Measurements from ENCODE around the gene ZNF561. TPM values are rescaled to one million over a fixed set of nuclear protein-coding genes. Genes with fewer than 3 reads are reported as not detected.

ZNF561 gene
- total and polyA plus RNA-seq, 10 of the 15 experiments (the other 5 are each of a cell fraction or from before 2014, with no cell fraction given), result 12.8 to 38.2 (median 22.2) TPM

DNA sequence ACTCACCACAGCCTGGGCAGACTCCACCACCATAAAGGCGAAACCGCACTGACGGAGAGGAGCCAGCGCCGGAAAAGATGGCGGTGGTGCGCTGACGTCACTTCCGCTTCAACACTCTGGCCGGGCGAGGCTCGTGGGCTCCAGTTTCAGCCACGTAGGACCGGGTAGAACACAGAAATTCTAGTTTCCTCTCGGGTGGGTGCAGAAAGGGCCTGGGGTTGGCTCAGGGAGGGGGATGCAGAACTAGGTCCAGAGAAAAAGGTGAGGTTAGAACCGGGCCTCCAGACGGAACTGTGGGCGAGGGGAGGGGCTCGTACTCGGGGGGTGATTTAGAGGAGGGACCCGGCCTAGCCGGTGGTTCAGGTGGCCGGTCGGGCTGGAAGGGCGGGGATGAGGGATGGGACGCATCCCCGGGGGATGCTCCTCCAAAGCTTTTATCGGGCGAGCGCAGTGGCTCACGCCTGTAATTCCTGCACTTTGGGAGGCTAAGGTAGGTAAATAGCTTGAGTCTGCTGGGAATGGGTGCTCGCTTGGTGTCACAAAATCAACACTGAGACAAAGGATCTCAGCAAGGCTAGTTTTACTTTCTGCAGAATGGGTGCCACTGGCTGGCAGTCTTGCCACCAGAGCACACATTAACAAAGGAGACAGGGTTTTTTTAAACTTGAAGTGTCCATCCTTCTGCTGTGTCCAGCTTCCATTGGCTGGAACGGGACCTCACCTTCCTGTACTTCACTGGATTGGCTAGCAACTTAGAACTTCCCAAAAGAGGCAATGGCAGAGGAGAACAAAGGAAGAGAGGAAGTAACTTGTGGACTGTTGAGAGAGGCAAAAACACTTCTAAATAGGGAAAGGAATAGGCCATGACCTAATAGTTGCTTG is at the start of gene ZNF561 (continued):
- TF ChIP-seq, protein P1, sequence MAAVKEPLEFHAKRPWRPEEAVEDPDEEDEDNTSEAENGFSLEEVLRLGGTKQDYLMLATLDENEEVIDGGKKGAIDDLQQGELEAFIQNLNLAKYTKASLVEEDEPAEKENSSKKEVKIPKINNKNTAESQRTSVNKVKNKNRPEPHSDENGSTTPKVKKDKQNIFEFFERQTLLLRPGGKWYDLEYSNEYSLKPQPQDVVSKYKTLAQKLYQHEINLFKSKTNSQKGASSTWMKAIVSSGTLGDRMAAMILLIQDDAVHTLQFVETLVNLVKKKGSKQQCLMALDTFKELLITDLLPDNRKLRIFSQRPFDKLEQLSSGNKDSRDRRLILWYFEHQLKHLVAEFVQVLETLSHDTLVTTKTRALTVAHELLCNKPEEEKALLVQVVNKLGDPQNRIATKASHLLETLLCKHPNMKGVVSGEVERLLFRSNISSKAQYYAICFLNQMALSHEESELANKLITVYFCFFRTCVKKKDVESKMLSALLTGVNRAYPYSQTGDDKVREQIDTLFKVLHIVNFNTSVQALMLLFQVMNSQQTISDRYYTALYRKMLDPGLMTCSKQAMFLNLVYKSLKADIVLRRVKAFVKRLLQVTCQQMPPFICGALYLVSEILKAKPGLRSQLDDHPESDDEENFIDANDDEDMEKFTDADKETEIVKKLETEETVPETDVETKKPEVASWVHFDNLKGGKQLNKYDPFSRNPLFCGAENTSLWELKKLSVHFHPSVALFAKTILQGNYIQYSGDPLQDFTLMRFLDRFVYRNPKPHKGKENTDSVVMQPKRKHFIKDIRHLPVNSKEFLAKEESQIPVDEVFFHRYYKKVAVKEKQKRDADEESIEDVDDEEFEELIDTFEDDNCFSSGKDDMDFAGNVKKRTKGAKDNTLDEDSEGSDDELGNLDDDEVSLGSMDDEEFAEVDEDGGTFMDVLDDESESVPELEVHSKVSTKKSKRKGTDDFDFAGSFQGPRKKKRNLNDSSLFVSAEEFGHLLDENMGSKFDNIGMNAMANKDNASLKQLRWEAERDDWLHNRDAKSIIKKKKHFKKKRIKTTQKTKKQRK (IDR thresholded peaks at IDR 0.05; ENCODE audit: low read depth, low read length), result no peak
- TF ChIP-seq, protein P2, sequence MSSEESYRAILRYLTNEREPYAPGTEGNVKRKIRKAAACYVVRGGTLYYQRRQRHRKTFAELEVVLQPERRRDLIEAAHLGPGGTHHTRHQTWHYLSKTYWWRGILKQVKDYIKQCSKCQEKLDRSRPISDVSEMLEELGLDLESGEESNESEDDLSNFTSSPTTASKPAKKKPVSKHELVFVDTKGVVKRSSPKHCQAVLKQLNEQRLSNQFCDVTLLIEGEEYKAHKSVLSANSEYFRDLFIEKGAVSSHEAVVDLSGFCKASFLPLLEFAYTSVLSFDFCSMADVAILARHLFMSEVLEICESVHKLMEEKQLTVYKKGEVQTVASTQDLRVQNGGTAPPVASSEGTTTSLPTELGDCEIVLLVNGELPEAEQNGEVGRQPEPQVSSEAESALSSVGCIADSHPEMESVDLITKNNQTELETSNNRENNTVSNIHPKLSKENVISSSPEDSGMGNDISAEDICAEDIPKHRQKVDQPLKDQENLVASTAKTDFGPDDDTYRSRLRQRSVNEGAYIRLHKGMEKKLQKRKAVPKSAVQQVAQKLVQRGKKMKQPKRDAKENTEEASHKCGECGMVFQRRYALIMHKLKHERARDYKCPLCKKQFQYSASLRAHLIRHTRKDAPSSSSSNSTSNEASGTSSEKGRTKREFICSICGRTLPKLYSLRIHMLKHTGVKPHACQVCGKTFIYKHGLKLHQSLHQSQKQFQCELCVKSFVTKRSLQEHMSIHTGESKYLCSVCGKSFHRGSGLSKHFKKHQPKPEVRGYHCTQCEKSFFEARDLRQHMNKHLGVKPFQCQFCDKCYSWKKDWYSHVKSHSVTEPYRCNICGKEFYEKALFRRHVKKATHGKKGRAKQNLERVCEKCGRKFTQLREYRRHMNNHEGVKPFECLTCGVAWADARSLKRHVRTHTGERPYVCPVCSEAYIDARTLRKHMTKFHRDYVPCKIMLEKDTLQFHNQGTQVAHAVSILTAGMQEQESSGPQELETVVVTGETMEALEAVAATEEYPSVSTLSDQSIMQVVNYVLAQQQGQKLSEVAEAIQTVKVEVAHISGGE (CRISPR knock-in tag; IDR thresholded peaks at IDR 0.05), result peak; percentile 91
- TF ChIP-seq IRF4 (IDR thresholded peaks at IDR 0.05; ENCODE audit: low read depth, low read length) (no peak), JUNB (IDR thresholded peaks at IDR 0.05) (peak; percentile 39; the same call in 1 of the 2 replicates), GATAD2B (conservative IDR thresholded peaks at IDR 0.05; ENCODE audit: low read depth) (0 out of 2 replicates have a peak, but pooled peaks have one; percentile 17), RFX5 (IDR thresholded peaks at IDR 0.05; ENCODE audit: low read depth, low read length) (0 out of 2 replicates have a peak, but pooled peaks have one; percentile 12), DPF2 (IDR thresholded peaks at IDR 0.05) (0 out of 2 replicates have a peak, but pooled peaks have one; percentile 27), BACH1 (IDR thresholded peaks at IDR 0.05; ENCODE audit: borderline replicate concordance) (no peak; the same call in 1 of the 2 replicates), SP1 (IDR thresholded peaks at IDR 0.05; ENCODE audit: low read depth, low read length) (peak; percentile 26), STAT3 (IDR thresholded peaks at IDR 0.05; ENCODE audit: low read depth, low read length) (0 out of 2 replicates have a peak, but pooled peaks have one; percentile 57), IKZF2 (IDR thresholded peaks at IDR 0.05) (peak; percentile 32 to 43; a peak in 1 of 4 replicates), KAT2A (conservative IDR thresholded peaks at IDR 0.05; ENCODE audit: control insufficient read depth, low read depth, low read length) (no peak)
- TF ChIP-seq, protein P3, sequence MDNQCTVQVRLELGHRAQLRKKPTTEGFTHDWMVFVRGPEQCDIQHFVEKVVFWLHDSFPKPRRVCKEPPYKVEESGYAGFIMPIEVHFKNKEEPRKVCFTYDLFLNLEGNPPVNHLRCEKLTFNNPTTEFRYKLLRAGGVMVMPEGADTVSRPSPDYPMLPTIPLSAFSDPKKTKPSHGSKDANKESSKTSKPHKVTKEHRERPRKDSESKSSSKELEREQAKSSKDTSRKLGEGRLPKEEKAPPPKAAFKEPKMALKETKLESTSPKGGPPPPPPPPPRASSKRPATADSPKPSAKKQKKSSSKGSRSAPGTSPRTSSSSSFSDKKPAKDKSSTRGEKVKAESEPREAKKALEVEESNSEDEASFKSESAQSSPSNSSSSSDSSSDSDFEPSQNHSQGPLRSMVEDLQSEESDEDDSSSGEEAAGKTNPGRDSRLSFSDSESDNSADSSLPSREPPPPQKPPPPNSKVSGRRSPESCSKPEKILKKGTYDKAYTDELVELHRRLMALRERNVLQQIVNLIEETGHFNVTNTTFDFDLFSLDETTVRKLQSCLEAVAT (IDR thresholded peaks at IDR 0.05), result peak; percentile 88
- TF ChIP-seq, protein P4, sequence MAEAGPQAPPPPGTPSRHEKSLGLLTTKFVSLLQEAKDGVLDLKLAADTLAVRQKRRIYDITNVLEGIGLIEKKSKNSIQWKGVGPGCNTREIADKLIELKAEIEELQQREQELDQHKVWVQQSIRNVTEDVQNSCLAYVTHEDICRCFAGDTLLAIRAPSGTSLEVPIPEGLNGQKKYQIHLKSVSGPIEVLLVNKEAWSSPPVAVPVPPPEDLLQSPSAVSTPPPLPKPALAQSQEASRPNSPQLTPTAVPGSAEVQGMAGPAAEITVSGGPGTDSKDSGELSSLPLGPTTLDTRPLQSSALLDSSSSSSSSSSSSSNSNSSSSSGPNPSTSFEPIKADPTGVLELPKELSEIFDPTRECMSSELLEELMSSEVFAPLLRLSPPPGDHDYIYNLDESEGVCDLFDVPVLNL (IDR thresholded peaks at IDR 0.05; ENCODE audit: low read depth, low read length), result no peak
- TF ChIP-seq, protein P5, sequence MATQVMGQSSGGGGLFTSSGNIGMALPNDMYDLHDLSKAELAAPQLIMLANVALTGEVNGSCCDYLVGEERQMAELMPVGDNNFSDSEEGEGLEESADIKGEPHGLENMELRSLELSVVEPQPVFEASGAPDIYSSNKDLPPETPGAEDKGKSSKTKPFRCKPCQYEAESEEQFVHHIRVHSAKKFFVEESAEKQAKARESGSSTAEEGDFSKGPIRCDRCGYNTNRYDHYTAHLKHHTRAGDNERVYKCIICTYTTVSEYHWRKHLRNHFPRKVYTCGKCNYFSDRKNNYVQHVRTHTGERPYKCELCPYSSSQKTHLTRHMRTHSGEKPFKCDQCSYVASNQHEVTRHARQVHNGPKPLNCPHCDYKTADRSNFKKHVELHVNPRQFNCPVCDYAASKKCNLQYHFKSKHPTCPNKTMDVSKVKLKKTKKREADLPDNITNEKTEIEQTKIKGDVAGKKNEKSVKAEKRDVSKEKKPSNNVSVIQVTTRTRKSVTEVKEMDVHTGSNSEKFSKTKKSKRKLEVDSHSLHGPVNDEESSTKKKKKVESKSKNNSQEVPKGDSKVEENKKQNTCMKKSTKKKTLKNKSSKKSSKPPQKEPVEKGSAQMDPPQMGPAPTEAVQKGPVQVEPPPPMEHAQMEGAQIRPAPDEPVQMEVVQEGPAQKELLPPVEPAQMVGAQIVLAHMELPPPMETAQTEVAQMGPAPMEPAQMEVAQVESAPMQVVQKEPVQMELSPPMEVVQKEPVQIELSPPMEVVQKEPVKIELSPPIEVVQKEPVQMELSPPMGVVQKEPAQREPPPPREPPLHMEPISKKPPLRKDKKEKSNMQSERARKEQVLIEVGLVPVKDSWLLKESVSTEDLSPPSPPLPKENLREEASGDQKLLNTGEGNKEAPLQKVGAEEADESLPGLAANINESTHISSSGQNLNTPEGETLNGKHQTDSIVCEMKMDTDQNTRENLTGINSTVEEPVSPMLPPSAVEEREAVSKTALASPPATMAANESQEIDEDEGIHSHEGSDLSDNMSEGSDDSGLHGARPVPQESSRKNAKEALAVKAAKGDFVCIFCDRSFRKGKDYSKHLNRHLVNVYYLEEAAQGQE (IDR thresholded peaks at IDR 0.05; ENCODE audit: low read depth, low read length), result no peak

Data from GM12878 (cell line).